Measurements from ENCODE around the gene CHAC2.

DNA sequence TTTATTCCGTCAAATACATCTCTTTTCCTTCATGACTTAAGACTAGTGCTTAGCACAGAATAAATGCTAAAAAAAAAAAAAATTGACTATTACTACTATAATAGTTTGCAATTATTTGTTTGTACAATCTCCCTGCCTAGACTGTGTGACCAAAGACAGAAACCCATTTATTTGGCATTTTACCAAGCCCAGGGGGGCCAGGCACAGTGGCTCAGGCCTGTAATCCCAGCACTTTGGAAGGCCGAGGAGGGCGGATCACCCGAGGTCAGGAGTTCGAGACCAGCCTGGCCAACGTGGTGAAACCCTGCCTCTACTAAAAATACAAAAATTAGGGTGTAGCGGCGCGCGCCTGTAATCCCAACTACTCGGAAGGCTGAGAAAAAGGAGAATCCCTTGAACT lies 17.8 kb downstream of the CHAC2 start:
- TF ChIP-seq, protein P1, sequence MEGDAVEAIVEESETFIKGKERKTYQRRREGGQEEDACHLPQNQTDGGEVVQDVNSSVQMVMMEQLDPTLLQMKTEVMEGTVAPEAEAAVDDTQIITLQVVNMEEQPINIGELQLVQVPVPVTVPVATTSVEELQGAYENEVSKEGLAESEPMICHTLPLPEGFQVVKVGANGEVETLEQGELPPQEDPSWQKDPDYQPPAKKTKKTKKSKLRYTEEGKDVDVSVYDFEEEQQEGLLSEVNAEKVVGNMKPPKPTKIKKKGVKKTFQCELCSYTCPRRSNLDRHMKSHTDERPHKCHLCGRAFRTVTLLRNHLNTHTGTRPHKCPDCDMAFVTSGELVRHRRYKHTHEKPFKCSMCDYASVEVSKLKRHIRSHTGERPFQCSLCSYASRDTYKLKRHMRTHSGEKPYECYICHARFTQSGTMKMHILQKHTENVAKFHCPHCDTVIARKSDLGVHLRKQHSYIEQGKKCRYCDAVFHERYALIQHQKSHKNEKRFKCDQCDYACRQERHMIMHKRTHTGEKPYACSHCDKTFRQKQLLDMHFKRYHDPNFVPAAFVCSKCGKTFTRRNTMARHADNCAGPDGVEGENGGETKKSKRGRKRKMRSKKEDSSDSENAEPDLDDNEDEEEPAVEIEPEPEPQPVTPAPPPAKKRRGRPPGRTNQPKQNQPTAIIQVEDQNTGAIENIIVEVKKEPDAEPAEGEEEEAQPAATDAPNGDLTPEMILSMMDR (IDR thresholded peaks at IDR 0.05) = no peak
- TF ChIP-seq POLR2A (IDR thresholded peaks at IDR 0.05) = no peak
